PFSK-1 (cell line): ENCODE results near the gene STAG3.
"Not testable (repeated sequence)": the region's sequence is repeated elsewhere in the genome, so short reads cannot be mapped to it uniquely, and the experiment has no call there.

ENCODE experiments used
- FOXP2 ChIP-seq: optimal IDR thresholded peaks from 2 replicates; pipeline ENCODE3; 2011; ENCODE audit warnings: borderline replicate concordance, control low read depth, inconsistent platforms; ENCODE audit not compliant: insufficient read depth; ENCODE audit errors: extremely low read length, extremely low read depth
- POLR2AphosphoS5 ChIP-seq: IDR thresholded peaks from 2 replicates; pipeline ENCODE4 v1.6.1; 2012; ENCODE audit warnings: low read depth, mild to moderate bottlenecking, control low read depth, low read length, moderate library complexity
- SIN3A ChIP-seq: IDR thresholded peaks from 2 replicates; pipeline ENCODE4 v1.6.1; 2012; ENCODE audit warnings: mild to moderate bottlenecking, low read length, moderate library complexity, borderline replicate concordance; ENCODE audit not compliant: insufficient read depth
- TAF1 ChIP-seq: IDR thresholded peaks from 2 replicates; pipeline ENCODE4 v1.6.1; 2012; ENCODE audit warnings: low read length, control low read depth, borderline replicate concordance; ENCODE audit not compliant: insufficient read depth
- TF ChIP-seq, protein P1 (sequence below), 2 experiments: IDR thresholded peaks; 2 replicates each; pipeline versions ENCODE4 v1.6.1 to v1.8.0; 2011 to 2012; ENCODE audit warnings: low read depth in 2 of 2, low read length in 2 of 2, control low read depth in 1 of 2, inconsistent platforms in 1 of 2, mild to moderate bottlenecking in 1 of 2, moderate library complexity in 1 of 2; ENCODE audit not compliant: insufficient read depth in 1 of 2

STAG3 gene

DNA sequence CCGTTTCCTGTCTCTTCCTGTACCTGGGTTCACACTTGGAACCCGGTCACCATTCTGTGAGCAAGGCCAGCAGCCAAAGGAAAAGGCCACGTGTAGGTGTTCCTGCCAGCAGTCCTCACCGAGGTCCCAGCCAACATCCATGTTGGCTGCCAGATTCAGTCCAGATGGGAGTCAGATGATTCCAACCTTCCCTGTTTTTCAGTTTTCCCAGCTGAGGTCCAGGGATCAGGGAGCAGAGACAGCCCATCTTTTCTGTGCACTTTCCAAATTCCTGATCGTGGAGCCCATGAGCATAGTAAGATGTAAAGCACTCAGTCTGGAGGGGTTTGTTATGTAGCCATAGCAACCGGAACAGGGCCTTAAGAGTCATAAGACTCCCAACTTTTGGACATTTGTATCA, 38.2 kb downstream of the STAG3 start:
- no peak for TF ChIP-seq TAF1
- TF ChIP-seq, protein P1, sequence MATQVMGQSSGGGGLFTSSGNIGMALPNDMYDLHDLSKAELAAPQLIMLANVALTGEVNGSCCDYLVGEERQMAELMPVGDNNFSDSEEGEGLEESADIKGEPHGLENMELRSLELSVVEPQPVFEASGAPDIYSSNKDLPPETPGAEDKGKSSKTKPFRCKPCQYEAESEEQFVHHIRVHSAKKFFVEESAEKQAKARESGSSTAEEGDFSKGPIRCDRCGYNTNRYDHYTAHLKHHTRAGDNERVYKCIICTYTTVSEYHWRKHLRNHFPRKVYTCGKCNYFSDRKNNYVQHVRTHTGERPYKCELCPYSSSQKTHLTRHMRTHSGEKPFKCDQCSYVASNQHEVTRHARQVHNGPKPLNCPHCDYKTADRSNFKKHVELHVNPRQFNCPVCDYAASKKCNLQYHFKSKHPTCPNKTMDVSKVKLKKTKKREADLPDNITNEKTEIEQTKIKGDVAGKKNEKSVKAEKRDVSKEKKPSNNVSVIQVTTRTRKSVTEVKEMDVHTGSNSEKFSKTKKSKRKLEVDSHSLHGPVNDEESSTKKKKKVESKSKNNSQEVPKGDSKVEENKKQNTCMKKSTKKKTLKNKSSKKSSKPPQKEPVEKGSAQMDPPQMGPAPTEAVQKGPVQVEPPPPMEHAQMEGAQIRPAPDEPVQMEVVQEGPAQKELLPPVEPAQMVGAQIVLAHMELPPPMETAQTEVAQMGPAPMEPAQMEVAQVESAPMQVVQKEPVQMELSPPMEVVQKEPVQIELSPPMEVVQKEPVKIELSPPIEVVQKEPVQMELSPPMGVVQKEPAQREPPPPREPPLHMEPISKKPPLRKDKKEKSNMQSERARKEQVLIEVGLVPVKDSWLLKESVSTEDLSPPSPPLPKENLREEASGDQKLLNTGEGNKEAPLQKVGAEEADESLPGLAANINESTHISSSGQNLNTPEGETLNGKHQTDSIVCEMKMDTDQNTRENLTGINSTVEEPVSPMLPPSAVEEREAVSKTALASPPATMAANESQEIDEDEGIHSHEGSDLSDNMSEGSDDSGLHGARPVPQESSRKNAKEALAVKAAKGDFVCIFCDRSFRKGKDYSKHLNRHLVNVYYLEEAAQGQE (IDR thresholded peaks at IDR 0.05; ENCODE audit: insufficient read depth in 1 of 2, low read depth in 2 of 2, low read length in 2 of 2): no peak
- no peak for TF ChIP-seq FOXP2
- TF ChIP-seq POLR2AphosphoS5: no peak
- no peak for TF ChIP-seq SIN3A

DNA sequence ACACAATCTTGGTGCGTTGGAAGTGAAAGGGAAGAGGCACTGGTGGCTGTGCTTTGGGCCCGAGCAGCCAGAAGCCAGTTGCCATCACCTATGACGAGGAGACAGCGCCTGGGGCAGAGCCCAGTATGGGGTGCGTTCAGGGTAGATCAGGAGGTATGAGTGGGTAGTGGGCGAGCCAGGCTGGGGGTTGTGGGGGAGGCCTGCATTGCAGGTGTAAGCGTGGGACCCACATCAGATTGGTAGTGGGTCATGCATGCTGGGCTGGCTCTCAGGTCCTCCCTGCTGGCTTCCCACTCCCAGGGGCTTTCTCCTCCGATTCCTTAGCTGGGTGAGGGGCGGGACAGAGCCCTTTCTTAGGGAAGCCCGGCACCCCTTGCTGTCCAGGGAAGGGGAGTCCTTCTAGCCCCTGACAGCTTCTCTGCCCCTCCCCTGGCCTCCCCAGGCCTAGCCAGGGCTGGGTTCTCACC, 41.6 kb downstream of the STAG3 start:
- TF ChIP-seq SIN3A (no peak), FOXP2 (no peak), TAF1 (no peak), POLR2AphosphoS5 (no peak)
- TF ChIP-seq, protein P1 (IDR thresholded peaks at IDR 0.05; ENCODE audit: insufficient read depth in 1 of 2, low read depth in 2 of 2, low read length in 2 of 2): no peak

DNA sequence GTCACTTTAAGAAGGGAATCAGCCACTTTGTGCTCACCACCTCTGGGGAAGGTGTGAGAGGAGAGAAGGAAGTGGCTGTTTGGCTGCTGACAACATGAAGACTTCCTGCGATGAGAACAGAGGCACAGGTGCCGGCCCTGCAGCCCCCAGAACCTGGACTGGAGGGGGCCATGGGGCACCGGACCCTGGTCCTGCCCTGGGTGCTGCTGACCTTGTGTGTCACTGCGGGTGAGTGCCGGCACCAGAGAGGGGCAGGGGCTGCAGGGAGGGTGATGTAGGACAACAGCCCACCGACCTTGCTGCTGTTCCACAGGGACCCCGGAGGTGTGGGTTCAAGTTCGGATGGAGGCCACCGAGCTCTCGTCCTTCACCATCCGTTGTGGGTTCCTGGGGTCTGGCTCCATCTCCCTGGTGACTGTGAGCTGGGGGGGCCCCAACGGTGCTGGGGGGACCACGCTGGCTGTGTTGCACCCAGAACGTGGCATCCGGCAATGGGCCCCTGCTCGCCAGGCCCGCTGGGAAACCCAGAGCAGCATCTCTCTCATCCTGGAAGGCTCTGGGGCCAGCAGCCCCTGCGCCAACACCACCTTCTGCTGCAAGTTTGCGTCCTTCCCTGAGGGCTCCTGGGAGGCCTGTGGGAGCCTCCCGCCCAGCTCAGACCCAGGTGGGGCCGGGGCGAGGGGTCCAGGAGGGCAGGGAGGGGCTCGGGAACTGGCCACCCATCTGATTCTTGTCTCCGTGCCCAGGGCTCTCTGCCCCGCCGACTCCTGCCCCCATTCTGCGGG, 42.3 kb downstream of the STAG3 start, which contains the start of gene PVRIG:
Gene PVRIG, plus strand, starts transcription at position 149 of the 785 bp plus-strand sequence. Its CDS starts 22 bp downstream, at position 171.
- TF ChIP-seq, protein P1 (IDR thresholded peaks at IDR 0.05; ENCODE audit: insufficient read depth in 1 of 2, low read depth in 2 of 2, low read length in 2 of 2): not testable (repeated sequence)
- not testable (repeated sequence) for TF ChIP-seq POLR2AphosphoS5, FOXP2

DNA sequence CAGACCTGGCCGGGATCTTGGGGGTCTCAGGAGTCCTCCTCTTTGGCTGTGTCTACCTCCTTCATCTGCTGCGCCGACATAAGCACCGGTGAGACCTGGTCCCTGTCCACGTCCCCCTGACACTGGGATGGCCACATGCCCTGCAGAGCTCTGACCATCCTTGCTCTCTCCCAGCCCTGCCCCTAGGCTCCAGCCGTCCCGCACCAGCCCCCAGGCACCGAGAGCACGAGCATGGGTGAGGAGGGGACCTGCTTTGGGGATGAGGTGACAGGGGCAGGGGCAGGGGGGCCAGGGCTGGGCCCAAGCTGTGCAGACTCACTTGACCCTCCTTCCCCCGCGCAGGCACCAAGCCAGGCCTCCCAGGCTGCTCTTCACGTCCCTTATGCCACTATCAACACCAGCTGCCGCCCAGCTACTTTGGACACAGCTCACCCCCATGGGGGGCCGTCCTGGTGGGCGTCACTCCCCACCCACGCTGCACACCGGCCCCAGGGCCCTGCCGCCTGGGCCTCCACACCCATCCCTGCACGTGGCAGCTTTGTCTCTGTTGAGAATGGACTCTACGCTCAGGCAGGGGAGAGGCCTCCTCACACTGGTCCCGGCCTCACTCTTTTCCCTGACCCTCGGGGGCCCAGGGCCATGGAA, 43.0 kb downstream of the STAG3 start:
- TF ChIP-seq POLR2AphosphoS5 (no peak), TAF1 (no peak), SIN3A (no peak)
- TF ChIP-seq, protein P1 (IDR thresholded peaks at IDR 0.05; ENCODE audit: insufficient read depth in 1 of 2, low read depth in 2 of 2, low read length in 2 of 2): no peak
